GM23248 (cell line): ENCODE data around the gene C1orf52. TPM values are rescaled to one million over a fixed set of nuclear protein-coding genes. Genes with fewer than 3 reads are reported as not detected.

Experiments used
- DNase-seq: peaks from one replicate; pipeline ENCODE4 v3.0.0-alpha.2; 2015
- H2AFZ ChIP-seq: fragments of 200-600 bp; sonication (generic); 2 replicates; pipeline ENCODE4 v1.6.1; 2016; ENCODE audit warnings: antibody characterized with exemption
- H3F3A ChIP-seq: fragments of 200-600 bp; sonication (generic); 2 replicates; pipeline ENCODE4 v1.6.1; 2016; ENCODE audit warnings: mild to moderate bottlenecking, antibody characterized with exemption, mixed run types; ENCODE audit not compliant: insufficient read depth
- H3K27ac ChIP-seq: fragments of 200-600 bp; sonication (generic); 2 replicates; pipeline ENCODE4 v1.5.1; 2016; ENCODE audit warnings: mild to moderate bottlenecking
- H3K27me3 ChIP-seq: fragments of 200-600 bp; sonication (generic); replicated peaks from 2 replicates; pipeline ENCODE4 v1.6.1; 2016; ENCODE audit warnings: mild to moderate bottlenecking; ENCODE audit not compliant: insufficient read depth
- H3K36me3 ChIP-seq: fragments of 200-600 bp; sonication (generic); 2 replicates; pipeline ENCODE4 v1.6.1; 2016; ENCODE audit warnings: low read depth, mild to moderate bottlenecking
- H3K4me1 ChIP-seq: fragments of 200-600 bp; sonication (generic); 2 replicates; pipeline ENCODE4 v1.6.1; 2016; ENCODE audit warnings: mild to moderate bottlenecking; ENCODE audit not compliant: insufficient read depth
- H3K4me2 ChIP-seq: fragments of 200-600 bp; sonication (generic); one replicate; pipeline ENCODE4 v1.6.1; 2016; ENCODE audit warnings: mild to moderate bottlenecking; ENCODE audit not compliant: unreplicated experiment
- H3K4me3 ChIP-seq: fragments of 200-600 bp; sonication (generic); 2 replicates; pipeline ENCODE4 v1.5.1; 2016; ENCODE audit warnings: mild to moderate bottlenecking
- H3K79me2 ChIP-seq: fragments of 200-600 bp; sonication (generic); 2 replicates; pipeline ENCODE4 v1.6.1; 2016; ENCODE audit warnings: mild to moderate bottlenecking; ENCODE audit not compliant: insufficient read depth
- H3K9ac ChIP-seq: fragments of 200-600 bp; sonication (generic); 2 replicates; pipeline ENCODE4 v1.6.1; 2016; ENCODE audit warnings: mild to moderate bottlenecking
- H3K9me2 ChIP-seq: fragments of 200-600 bp; sonication (generic); 2 replicates; pipeline ENCODE4 v1.6.1; 2016; ENCODE audit warnings: mixed run types, mild to moderate bottlenecking, moderate library complexity; ENCODE audit not compliant: insufficient read depth
- H3K9me3 ChIP-seq: fragments of 200-600 bp; sonication (generic); one replicate; pipeline ENCODE4 v1.6.1; 2017; ENCODE audit warnings: low read depth
- H4K20me1 ChIP-seq: fragments of 200-600 bp; sonication (generic); 2 replicates; pipeline ENCODE4 v1.6.0; 2016; ENCODE audit not compliant: insufficient read depth
- EZH2 ChIP-seq: fragments of 200-600 bp; sonication (generic); IDR thresholded peaks from 2 replicates; pipeline ENCODE4 v1.6.1; 2018; ENCODE audit warnings: antibody characterized with exemption, mild to moderate bottlenecking; ENCODE audit not compliant: insufficient read depth, poor library complexity, severe bottlenecking
- EZH2phosphoT487 ChIP-seq: fragments of 200-600 bp; sonication (generic); IDR thresholded peaks from 2 replicates; pipeline ENCODE4 v1.6.1; 2018; ENCODE audit warnings: antibody characterized with exemption, moderate library complexity, mild to moderate bottlenecking, low read depth; ENCODE audit not compliant: insufficient read depth
- WGBS, 2 experiments: methylation state at CpG; one replicate each; pipeline ENCODE4 v1.1.6; 2015 to 2017; ENCODE audit warnings: low lambda C conversion rate in 2 of 2, low coverage in 1 of 2; ENCODE audit errors: missing lambda C conversion rate in 2 of 2; 5-methylcytosine and 5-hydroxymethylcytosine counted together
- in situ Hi-C: fragments of 300-500 bp; cut with MboI; formaldehyde crosslinking; loops from 2 replicates; pipeline ENCODE4 v1.15.0; 2020
- polyA plus RNA-seq: library from polyadenylated mRNA; unstranded; fragments of >200 nt; fragmentation: Nextera tagmentation; extraction: Ambion mirVana; gene quantifications from 2 replicates; pipeline ENCODE4 v1.2.1, GENCODE V29; 2016
- total RNA-seq: library from RNA; depleted of rRNA; stranded (reverse); fragments of >200 nt; shearing (Covaris generic); gene quantifications from 2 replicates; pipeline ENCODE4 v1.2.3, GENCODE V29; 2014

C1orf52 gene
- total and polyA plus RNA-seq, 2 experiments from 2014 or later = 26.7 to 72.4 TPM

DNA sequence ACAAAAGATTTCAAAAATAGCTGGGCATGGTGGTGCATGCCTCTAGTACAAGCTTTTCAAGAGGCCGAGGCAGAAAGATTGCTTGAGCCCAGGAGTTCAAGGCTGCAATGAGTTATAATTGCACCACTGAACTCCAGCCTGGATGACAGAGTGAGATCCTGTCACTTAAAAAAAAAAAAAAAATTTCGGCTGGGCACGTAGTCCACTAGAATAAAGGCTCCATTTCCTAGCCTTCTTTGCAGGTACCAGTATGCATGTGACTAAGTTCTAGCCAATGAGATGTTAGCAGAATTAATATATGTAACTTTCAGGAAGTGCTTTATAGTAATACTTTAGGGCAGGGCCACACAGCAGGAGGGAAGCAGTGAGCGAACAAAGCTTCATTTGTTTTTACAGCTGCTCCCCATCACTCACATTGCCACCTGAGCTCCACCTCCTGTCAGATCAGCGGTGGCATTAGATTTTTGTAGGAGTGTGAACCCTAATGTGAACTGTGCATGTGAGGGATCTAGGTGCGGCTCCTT is 29.8 kb downstream of the C1orf52 start:
- H4K20me1 ChIP-seq = no peaks in the 10 kb centered on the region
- no peaks in the 10 kb centered on the region for H3K79me2 ChIP-seq
- no peak overlapping the region for H3K4me3 ChIP-seq
- no peaks in the 10 kb centered on the region for H3K27me3 ChIP-seq
- H3K9me3 ChIP-seq = no peaks in the 10 kb centered on the region
- H2AFZ ChIP-seq = no peak overlapping the region; the same call in 1 of the 2 replicates
- H3F3A ChIP-seq = 0 out of 2 replicates have a peak, but pooled peaks cover 4% of the 10 kb centered on the region
- peaks cover 11% of the 10 kb centered on the region for H3K4me1 ChIP-seq
- TF ChIP-seq EZH2 (no peak), EZH2phosphoT487 (no peak)
- H3K4me2 ChIP-seq = no peak overlapping the region
- H3K27ac ChIP-seq = no peak overlapping the region
- H3K9ac ChIP-seq = no peak overlapping the region
- in situ Hi-C loops = no loop called here
- no peaks in the 10 kb centered on the region for H3K9me2 ChIP-seq
- no peak for DNase-seq
- H3K36me3 ChIP-seq = no peaks in the 10 kb centered on the region
- 65 to 68% methylated on average over 6 of the region's 6 CpGs for WGBS, 2 experiments

DNA sequence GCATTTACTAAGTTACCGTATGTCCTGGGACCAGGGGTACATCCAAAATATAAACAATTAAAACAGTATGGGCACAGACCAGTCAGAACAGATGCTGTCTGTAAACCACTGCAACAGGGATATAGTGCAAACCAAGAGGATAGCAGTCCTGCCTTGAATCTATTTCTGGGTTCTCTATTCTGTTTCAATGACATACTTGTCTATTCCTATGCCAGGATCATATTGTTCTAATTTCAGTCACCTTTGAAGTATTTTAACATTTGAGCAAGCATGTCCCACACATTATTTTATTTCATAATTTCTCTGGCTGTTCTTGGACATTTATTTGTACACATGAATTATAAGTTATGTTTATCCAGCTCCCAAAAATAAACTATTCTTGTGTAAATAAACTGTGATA is 30.5 kb downstream of the C1orf52 start:
- Histone ChIP-seq H3K9ac (no peak overlapping the region), H3K36me3 (no peaks in the 10 kb centered on the region), H3K27ac (no peak overlapping the region), H3K4me2 (no peak overlapping the region), H3K9me3 (no peaks in the 10 kb centered on the region), H3K79me2 (no peaks in the 10 kb centered on the region), H3K9me2 (no peaks in the 10 kb centered on the region), H3K4me1 (peaks cover 11% of the 10 kb centered on the region), H4K20me1 (no peaks in the 10 kb centered on the region), H3K4me3 (no peak overlapping the region), H3F3A (0 out of 2 replicates have a peak, but pooled peaks cover 4% of the 10 kb centered on the region), H2AFZ (no peak overlapping the region), H3K27me3 (no peaks in the 10 kb centered on the region)
- in situ Hi-C loops = no loop called here
- WGBS, 2 experiments = 18 to 26% methylated on average over 1 of the region's 1 CpG
- DNase-seq = no peak
- TF ChIP-seq EZH2phosphoT487 (no peak), EZH2 (no peak)

- H2AFZ ChIP-seq = peak overlapping the region; percentile 54
- H3K27ac ChIP-seq = no peak overlapping the region
- H3K9me3 ChIP-seq = no peaks in the 10 kb centered on the region
- TF ChIP-seq EZH2phosphoT487 (no peak), EZH2 (no peak)
- DNase-seq = peak; percentile 49
- H3K9ac ChIP-seq = no peak overlapping the region
- no peaks in the 10 kb centered on the region for H3K79me2 ChIP-seq
- in situ Hi-C loops = no loop called here
- H3K9me2 ChIP-seq = no peaks in the 10 kb centered on the region
- no peaks in the 10 kb centered on the region for H3K27me3 ChIP-seq
- peak overlapping the region; percentile 38 for H3K4me2 ChIP-seq
- 43% methylated on average over 5 of the region's 5 CpGs for WGBS, 2 experiments
- no peak overlapping the region for H3K4me3 ChIP-seq
- peaks cover 11% of the 10 kb centered on the region for H3K4me1 ChIP-seq
- H4K20me1 ChIP-seq = no peaks in the 10 kb centered on the region
- no peaks in the 10 kb centered on the region for H3K36me3 ChIP-seq
- 0 out of 2 replicates have a peak, but pooled peaks cover 4% of the 10 kb centered on the region for H3F3A ChIP-seq
Observed at GRCh38 chr1:85225624-85226380, 33.7 kb downstream of the C1orf52 start.

- in situ Hi-C loops = no loop called here
- Histone ChIP-seq H3K79me2 (no peaks in the 10 kb centered on the region), H3K4me1 (peaks cover 11% of the 10 kb centered on the region), H3K27ac (no peak overlapping the region), H3K9me2 (no peaks in the 10 kb centered on the region), H3K9me3 (no peaks in the 10 kb centered on the region), H3K9ac (no peak overlapping the region), H4K20me1 (no peaks in the 10 kb centered on the region), H2AFZ (no peak overlapping the region), H3K4me3 (no peak overlapping the region), H3K36me3 (no peaks in the 10 kb centered on the region), H3F3A (0 out of 2 replicates have a peak, but pooled peaks cover 4% of the 10 kb centered on the region), H3K27me3 (no peaks in the 10 kb centered on the region), H3K4me2 (no peak overlapping the region)
- TF ChIP-seq EZH2phosphoT487 (no peak), EZH2 (no peak)
- no peak for DNase-seq
- 92 to 96% methylated on average over 3 of the region's 3 CpGs for WGBS, 2 experiments
Observed at GRCh38 chr1:85224734-85225623, 34.5 kb downstream of the C1orf52 start.
